Vagina (tissue), 2 donors: ENCODE data around the gene RNU6-9. TPM values are rescaled to one million over a fixed set of nuclear protein-coding genes. Genes with fewer than 3 reads are reported as not detected.
A peak's percentile ranks its signal among the peaks of the same experiment; 100 is the strongest.
"Not testable (repeated sequence)": the region's sequence is repeated elsewhere in the genome, so short reads cannot be mapped to it uniquely, and the experiment has no call there.

Source experiments
- DNase-seq, 2 donors: peaks; one replicate each; pipeline ENCODE4 v3.0.0-alpha.2; 2017; ENCODE audit errors: extremely low spot score in 2 of 2
- H3K27ac ChIP-seq: fragments of 200-600 bp; sonication (generic); one replicate; pipeline ENCODE4 v1.5.1; 2019
- H3K27me3 ChIP-seq: fragments of 200-600 bp; sonication (generic); one replicate; pipeline ENCODE4 v1.5.1; 2019
- H3K36me3 ChIP-seq, 2 donors: fragments of 200-600 bp; sonication (generic); one replicate each; pipeline ENCODE4 v1.5.1; 2017 to 2019
- H3K4me1 ChIP-seq: fragments of 200-600 bp; sonication (generic); one replicate; pipeline ENCODE4 v1.5.1; 2019
- H3K4me3 ChIP-seq, 2 donors: fragments of 200-600 bp; sonication (generic); 1 replicate in 1 of 2; 2 replicates in 1 of 2; pipeline ENCODE4 v1.5.1; 2016 to 2019
- H3K9me3 ChIP-seq: fragments of 200-600 bp; sonication (generic); one replicate; pipeline ENCODE4 v1.5.1; 2019
- CTCF ChIP-seq, 3 experiments: fragments of 450-650 bp in 2 of 3; fragments of 200-600 bp in 1 of 3; sonication (generic) in 1 of 3; IDR thresholded peaks; one replicate each; pipeline ENCODE4 v1.5.1; 2017 to 2019; ENCODE audit warnings: antibody characterized with exemption in 3 of 3, mild to moderate bottlenecking in 2 of 3, moderate library complexity in 2 of 3
- POLR2A ChIP-seq, 2 donors: fragments of 450-650 bp; IDR thresholded peaks; one replicate each; pipeline ENCODE4 v1.6.1; 2017; ENCODE audit warnings: antibody characterized with exemption in 2 of 2, mild to moderate bottlenecking in 2 of 2, moderate library complexity in 2 of 2
- POLR2AphosphoS5 ChIP-seq, 2 donors: sonication (generic); formaldehyde crosslinking; IDR thresholded peaks; one replicate each; pipeline ENCODE4 v1.9.0; 2017; ENCODE audit warnings: antibody characterized with exemption in 2 of 2, mild to moderate bottlenecking in 2 of 2, low read depth in 1 of 2; ENCODE audit not compliant: insufficient read depth in 1 of 2
- intact Hi-C: fragments of 100-400 bp; cut with DNase I; formaldehyde crosslinking; loops from one replicate; pipeline ENCODE4 v1.15.1; 2023
- total RNA-seq: library from RNA; depleted of rRNA; stranded (reverse); fragments of >200 nt; gene quantifications from one replicate; pipeline ENCODE4 v1.2.3, GENCODE V29; 2016

The RNU6-9 gene
- total RNA-seq, 1 donor from 2014 or later = not detected

DNA sequence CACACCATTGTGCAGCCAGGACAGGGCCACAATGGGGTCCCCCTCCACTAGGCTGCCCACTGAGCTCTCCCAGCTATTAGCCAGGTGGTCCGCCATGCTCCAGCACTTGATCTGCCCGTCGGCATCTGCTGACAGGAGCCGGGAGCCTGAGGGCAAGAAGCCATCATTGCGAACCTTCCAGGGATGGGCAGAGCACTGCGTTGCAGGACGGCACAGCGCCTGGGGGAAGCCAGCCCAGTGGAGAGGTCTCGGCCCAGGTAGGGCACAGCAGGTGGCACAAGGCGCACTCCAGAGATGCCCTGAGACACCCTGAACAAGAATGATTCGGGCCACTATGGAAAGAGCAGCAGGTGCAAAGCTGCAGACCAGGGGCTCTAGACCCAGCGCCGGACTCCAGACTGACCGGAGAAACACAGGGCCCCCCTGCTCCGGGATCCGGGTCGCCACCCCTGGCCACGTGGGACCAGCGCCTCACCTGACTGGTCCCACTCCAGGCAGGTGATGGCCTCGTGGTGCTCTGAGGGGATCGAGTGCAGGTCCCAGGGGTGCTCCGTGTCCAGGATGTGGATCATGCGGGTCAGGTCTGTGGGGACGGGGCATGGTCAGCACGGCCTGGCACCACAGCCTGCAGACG, 3.5 kb upstream of the RNU6-9 start:
- H3K27me3 ChIP-seq = no peaks in the 10 kb centered on the region
- H3K4me3 ChIP-seq = no peak overlapping the region
- intact Hi-C loops = no loop called here

DNA sequence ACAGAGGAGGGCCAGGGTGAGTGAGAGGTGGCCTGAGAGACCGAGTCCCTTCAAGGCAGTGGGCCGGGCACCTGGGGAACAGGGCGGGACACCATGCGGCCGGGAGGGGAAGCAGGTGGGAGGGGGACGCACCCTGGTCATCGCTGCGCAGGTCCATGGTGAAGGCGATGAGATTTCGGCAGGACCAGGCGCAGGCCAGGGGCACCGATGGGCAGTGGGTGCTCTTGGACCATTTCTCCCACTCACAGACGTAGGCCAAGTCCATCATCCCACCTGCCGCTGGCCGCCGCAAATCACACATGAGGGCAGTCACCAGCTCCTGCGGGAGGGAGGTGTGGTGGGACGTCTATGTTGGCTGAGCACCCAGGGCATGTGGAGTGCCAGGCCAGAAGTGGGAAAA, 2.5 kb upstream of the RNU6-9 start:
- Histone ChIP-seq H3K9me3 (no peaks in the 10 kb centered on the region), H3K36me3 (peaks cover 0 to 35% of the 10 kb centered on the region in 2 donors), H3K4me3 (no peak overlapping the region), H3K27me3 (no peaks in the 10 kb centered on the region), H3K4me1 (peaks cover 23% of the 10 kb centered on the region), H3K27ac (no peak overlapping the region)
- no peak for TF ChIP-seq CTCF (IDR thresholded peaks at IDR 0.05)
- no peak for TF ChIP-seq POLR2A (IDR thresholded peaks at IDR 0.05)
- no peak for TF ChIP-seq POLR2AphosphoS5 (IDR thresholded peaks at IDR 0.05; ENCODE audit: insufficient read depth in 1 of 2, low read depth in 1 of 2)
- no peak for DNase-seq
- intact Hi-C loops = no loop called here

More for the DNA sequence above, 3.5 kb upstream of the RNU6-9 start:
- DNase-seq = no peak
- TF ChIP-seq POLR2A (IDR thresholded peaks at IDR 0.05) (no peak), POLR2AphosphoS5 (IDR thresholded peaks at IDR 0.05; ENCODE audit: insufficient read depth in 1 of 2, low read depth in 1 of 2) (no peak), CTCF (IDR thresholded peaks at IDR 0.05) (no peak)
- Histone ChIP-seq H3K9me3 (no peaks in the 10 kb centered on the region), H3K27ac (no peak overlapping the region), H3K36me3 (peaks cover 0 to 45% of the 10 kb centered on the region in 2 donors), H3K4me1 (peaks cover 23% of the 10 kb centered on the region)

DNA sequence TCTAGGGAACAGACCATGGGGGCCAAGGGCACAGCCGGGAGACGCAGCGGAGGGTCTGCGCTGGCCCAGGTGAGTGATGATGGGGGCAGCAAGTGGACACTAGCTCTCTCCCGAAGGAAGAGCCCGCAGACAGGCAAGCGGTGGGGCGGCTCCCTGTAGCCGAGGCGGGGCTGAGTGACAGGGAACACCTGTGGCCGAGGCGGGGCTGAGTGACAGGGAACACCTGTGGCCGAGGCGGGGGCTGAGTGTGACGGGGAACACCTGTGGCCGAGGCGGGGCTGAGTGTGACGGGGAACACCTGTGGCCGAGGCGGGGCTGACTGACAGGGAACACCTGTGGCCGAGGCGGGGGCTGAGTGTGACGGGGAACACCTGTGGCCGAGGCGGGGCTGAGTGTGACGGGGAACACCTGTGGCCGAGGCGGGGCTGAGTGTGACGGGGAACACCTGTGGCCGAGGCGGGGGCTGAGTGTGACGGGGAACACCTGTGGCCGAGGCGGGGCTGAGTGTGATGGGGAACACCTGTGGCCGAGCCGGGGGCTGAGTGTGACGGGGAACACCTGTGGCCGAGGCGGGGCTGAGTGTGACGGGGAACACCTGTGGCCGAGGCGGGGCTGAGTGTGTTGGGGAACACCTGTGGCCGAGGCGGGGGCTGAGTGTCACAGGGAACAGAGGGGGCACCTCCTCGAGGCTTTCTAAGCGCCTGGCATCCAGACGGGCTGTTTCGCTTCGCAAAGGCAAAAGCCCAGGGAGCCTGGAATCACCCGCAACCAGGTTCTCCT, 1.7 kb upstream of the RNU6-9 start:
- peaks cover 0 to 27% of the 10 kb centered on the region in 2 donors for H3K36me3 ChIP-seq
- DNase-seq, H3K9me3 ChIP-seq, intact Hi-C loops, H3K27me3 ChIP-seq: not testable (repeated sequence)
- peak overlapping the region; percentile 81 to 96 for H3K4me3 ChIP-seq
- peaks cover 23% of the 10 kb centered on the region for H3K4me1 ChIP-seq
- peak overlapping the region; percentile 93 for H3K27ac ChIP-seq

DNA sequence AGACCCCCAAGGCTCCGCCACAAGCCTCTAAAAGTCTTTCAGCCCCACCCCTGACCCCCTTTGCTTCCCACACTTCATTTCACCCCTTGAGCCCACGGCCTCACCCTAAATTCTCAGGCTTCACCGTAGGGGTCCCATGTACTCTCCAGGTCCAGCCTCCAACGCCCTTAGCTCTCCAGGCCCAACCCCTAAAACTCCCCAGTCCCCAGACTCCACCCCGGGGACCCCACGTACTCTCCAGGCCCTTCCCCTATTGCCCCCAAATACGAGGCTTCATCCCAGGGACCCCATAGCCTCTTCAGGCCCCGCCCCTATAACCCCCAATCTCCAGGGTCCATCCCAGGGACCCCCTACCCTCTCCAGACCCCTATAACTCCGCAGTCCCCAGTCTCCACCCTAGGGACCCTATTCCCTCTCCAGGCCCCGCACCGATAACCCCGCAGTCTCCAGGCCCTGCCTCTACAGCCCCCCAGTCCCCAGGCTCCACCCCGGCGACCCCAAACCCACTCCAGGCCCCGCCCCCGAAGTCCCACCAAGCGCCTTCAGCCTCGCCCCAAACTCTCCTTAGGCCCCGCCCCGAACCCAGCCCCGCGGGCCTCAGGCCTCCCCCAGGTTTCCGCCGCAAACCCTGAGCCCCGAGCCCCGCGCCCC, 916 bp upstream of the RNU6-9 start:
- Histone ChIP-seq H3K27me3 (no peaks in the 10 kb centered on the region), H3K9me3 (no peaks in the 10 kb centered on the region), H3K36me3 (peaks cover 0 to 31% of the 10 kb centered on the region in 2 donors), H3K27ac (peak overlapping the region; percentile 93), H3K4me3 (peak overlapping the region; percentile 81 to 96), H3K4me1 (peaks cover 23% of the 10 kb centered on the region)
- intact Hi-C loops = no loop called here
- TF ChIP-seq POLR2A (IDR thresholded peaks at IDR 0.05) (no peak), CTCF (IDR thresholded peaks at IDR 0.05) (no peak), POLR2AphosphoS5 (IDR thresholded peaks at IDR 0.05; ENCODE audit: insufficient read depth in 1 of 2, low read depth in 1 of 2) (no peak)
- DNase-seq = no peak

GRCh38 chr19:896434-896833, 3.1 kb downstream of the RNU6-9 start:
- H3K9me3 ChIP-seq = no peaks in the 10 kb centered on the region
- no peak overlapping the region for H3K4me3 ChIP-seq
- intact Hi-C loops = no loop called here
- H3K4me1 ChIP-seq = peaks cover 16% of the 10 kb centered on the region
- no peaks in the 10 kb centered on the region for H3K27me3 ChIP-seq
- DNase-seq = no peak
- peaks cover 0 to 23% of the 10 kb centered on the region in 2 donors for H3K36me3 ChIP-seq
- TF ChIP-seq POLR2AphosphoS5 (IDR thresholded peaks at IDR 0.05; ENCODE audit: insufficient read depth in 1 of 2, low read depth in 1 of 2) = no peak
- TF ChIP-seq CTCF (IDR thresholded peaks at IDR 0.05) = no peak
- no peak for TF ChIP-seq POLR2A (IDR thresholded peaks at IDR 0.05)
- no peak overlapping the region for H3K27ac ChIP-seq
